ENCODE measurements around the gene GYS1. TPM values are rescaled to one million over a fixed set of nuclear protein-coding genes. Genes with fewer than 3 reads are reported as not detected.
"Not testable (repeated sequence)": the region's sequence is repeated elsewhere in the genome, so short reads cannot be mapped to it uniquely, and the experiment has no call there.

Gene GYS1
- total RNA-seq, 1 donor from 2014 or later: 72.1 TPM

DNA sequence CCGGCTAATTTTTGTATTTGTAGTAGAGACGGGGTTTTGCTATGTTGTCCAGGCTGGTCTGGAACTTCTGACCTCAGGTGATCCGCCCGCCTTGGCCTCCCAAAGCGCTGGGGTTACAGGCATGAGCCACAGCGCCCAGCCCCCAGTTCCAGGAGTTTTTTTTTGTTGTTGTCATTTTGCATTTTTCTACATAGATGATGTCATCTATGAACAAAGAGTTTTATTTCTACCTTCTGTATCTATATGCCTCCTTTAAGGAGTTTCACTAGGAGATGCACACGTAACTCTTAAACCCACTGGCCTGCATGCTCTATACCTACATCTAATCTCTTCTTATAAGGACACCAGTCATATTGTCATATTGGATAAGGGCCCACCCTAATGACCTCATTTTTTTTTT is 54.9 kb downstream of the GYS1 start:
- no peak for DNase-seq (ENCODE audit: low read depth)

DNA sequence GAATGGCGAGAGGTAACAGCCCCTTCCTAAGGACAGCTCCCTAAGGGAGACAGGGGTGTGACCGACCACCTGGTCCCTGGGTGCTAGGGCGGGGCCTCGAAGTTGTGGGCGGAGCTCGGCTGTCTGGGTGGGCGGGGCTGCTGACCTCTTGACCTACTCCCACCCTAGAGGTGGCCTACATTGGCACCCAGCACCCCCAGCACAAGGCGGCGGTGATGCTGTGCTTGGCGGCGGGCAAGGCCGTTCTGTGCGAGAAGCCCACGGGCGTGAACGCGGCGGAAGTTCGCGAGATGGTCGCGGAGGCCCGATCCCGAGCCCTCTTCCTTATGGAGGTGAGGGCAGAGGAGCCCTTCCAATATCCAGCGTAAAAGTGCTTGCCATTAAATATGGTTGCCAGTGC is 57.2 kb downstream of the GYS1 start:
- no peak for DNase-seq (ENCODE audit: low read depth)

DNA sequence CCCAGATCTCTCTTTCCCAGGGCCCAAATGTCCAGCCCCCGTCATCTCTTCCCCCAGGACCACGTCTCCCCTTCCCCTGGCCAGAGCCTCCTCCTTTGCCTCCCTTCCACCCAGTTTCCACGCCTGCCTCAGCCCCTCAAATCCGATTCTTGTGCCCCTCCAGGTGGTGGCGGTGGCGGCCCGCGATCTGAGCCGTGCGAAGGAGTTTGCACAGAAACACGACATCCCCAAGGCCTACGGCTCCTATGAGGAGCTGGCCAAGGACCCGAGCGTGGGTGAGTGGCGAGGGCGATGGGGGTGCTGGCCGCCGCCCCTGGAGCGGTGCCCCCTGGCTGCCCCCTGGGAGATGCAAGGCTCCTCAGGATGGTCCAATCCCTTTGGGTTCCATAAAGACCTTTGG is 58.3 kb downstream of the GYS1 start:
- no peak for DNase-seq (ENCODE audit: low read depth)

DNA sequence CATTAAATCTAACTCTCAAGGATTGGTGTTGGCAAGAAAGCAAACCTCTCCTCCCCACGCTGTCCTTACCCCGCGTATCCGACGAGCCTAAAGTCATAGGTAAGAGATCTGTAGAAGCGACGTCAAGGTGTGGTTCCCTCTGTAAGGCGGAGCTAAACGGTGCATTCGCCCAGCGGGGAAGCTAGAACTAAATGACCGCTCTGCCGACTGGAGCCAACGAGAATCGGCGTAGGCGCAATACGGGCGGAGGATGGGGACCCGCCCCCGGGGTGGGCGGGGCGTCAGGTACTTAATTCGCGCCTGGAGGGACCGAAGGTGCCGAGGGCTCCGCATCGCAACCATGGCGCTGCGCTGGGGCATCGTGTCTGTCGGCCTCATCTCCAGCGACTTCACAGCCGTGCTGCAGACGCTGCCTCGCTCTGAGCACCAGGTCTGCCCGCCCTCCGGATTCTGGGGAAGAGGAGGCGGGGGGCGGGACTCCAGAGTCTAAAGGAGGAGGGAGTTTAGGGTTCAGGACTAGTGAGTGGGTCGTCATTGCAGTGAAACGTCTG is 59.7 kb downstream of the GYS1 start, which contains the start of gene DHDH:
TSS of gene DHDH (plus strand) at position 318 of the 551 bp plus-strand sequence. CDS start at position 341, 23 bp downstream.
- peak; percentile 71 for DNase-seq (ENCODE audit: low read depth)

DNA sequence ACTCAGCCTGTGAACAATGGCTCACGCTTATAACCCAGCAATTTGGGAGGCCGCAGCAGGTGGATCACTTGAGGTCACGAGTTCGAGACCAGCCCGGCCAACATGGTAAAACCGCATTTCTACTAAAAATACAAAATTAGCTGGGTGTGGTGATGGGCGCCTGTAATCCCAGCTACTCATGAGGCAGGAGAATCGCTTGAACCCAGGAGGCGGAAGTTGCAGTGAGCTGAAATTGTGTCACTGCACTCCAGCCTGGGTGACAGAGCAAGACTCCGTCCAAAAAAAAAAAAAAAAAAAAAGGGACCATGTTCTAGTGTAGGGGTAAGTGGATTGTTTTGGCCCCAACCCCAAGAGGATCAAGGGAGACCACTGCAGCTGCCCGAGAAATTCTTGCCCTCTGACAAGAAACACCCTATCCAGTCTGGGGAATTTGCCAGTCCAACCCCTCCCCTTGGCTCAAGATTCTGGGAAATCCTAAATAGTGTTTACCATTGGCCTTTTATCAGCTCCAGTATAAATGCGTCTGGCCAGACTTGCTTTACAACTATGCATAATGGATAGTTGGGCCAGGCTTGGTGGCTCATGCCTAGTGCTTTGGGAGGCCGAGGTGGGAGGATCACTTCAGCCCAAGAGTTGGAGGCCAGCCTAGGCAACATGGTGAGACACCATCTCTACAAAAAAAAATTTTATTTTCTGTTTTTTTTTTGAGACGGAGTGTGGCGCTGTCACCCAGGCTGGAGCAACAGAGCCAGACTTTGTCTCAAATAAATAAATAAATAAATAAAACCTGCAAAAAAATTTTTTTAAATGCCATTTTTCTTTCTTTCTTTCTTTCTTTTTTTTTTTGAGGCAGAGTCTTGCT is 64.7 kb downstream of the GYS1 start:
- DNase-seq (ENCODE audit: low read depth): no peak

DNA sequence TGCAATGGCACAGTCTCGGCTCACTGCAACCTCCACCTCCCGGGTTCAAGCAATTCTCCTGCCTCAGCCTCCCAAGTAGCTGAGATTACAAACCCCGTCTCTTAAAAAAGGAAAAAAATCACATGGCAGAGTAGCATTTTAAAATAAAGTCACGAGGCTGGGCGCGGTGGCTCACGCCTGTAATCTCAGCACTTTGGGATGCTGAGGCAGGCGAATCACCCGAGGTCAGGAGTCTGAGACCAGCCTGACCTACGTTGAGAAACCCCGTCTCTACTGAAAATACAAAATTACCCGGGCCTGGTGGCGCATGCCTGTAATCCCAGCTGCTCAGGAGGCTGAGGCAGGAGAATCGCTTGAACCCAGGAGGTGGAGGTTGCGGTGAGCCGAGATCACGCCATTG is 65.4 kb downstream of the GYS1 start:
- not testable (repeated sequence) for DNase-seq (ENCODE audit: low read depth)

DNA sequence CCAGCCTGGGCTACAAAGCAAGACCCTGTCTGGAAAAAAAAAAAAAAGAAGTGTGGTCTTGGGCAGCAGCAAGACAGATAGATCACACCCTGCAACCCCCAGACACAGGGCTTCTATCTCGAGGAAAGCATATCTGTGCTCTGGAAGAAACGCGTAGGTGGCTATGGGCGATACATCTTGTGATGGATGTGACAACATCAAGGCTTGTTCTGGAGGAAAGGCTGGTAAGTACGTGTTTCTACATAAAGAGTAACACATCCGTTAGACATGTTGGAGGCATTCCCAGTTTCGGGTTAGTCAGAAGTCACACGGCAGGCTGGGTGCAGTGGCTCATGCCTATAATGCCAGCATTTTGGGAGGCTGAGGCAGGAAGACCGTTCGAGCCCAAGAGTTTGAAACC is 66.2 kb downstream of the GYS1 start:
- DNase-seq (ENCODE audit: low read depth): peak; percentile 96

DNA sequence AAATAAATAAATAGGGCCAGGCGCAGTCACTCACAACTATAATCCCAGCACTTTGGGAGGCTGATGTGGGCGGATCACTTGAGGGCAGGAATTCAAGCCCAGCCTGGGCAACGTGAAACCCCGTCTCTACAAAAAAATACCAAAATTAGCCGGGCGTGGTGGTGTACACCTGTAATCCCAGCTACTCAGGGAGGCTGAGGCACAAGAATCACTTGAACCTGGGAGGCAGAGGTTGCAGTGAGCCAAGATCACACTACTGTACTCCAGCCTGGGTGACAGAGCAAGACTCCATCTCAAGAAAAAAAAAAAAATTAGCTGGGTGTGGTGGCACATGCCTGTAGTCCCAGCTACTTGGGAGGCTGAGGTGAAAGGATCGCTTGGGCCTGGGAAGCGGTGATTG is 67.2 kb downstream of the GYS1 start:
- not testable (repeated sequence) for DNase-seq (ENCODE audit: low read depth)

DNA sequence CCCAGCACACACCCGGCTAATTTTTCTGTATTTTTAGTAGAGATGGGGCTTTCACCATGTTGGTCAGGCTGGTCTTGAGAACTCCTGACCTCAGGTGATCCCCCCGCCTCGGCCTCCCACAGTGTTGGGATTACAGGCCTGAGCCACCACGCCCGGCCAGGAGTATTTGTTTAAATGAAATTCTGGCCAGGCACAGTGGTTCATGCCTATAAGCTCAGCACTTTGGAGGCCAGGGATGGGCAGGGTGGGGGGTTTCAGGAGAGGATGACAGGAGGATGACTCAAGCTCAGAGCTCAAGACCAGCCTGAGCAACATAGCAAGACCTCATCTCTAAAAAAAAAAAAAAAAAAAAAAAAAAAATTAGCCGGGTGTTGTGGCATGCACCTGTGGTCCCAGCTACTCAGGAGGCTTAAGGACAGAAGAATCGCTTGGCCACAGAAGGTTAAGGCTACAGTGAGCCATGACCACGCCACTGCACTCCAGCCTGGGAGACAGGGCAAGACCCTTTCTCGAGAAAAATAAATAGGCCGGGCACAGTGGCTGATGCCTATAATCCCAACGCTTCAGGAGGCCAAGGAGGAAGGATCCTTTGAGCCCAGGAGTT is 67.8 kb downstream of the GYS1 start:
- peak; percentile 74 for DNase-seq (ENCODE audit: low read depth)

DNA sequence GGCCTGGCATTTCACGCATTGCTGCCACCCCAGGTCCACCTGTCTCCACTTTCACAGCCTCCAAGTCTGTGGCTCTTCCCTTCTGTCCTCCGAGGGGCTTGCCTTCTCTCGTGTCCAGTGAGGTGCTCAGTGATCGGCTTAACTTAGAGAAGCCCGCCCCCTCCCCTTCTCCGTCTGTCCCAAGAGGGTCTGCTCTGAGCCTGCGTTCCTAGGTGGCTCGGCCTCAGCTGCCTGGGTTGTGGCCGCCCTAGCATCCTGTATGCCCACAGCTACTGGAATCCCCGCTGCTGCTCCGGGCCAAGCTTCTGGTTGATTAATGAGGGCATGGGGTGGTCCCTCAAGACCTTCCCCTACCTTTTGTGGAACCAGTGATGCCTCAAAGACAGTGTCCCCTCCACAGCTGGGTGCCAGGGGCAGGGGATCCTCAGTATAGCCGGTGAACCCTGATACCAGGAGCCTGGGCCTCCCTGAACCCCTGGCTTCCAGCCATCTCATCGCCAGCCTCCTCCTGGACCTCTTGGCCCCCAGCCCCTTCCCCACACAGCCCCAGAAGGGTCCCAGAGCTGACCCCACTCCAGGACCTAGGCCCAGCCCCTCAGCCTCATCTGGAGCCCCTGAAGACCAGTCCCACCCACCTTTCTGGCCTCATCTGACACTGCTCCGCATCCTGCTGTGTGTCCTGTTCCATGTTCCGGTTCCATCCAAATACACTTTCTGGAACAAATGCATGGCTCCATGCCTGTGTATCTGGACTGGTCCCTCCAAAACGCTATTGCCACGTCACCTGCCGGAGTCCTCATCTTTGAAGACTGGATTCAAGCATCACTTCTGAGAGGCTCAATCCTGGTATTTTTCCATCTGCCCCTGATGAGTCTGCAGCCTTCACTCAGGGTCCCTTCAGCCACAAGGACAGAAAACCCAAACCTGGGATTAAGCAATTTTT is 70.3 kb downstream of the GYS1 start:
- no peak for DNase-seq (ENCODE audit: low read depth)

DNA sequence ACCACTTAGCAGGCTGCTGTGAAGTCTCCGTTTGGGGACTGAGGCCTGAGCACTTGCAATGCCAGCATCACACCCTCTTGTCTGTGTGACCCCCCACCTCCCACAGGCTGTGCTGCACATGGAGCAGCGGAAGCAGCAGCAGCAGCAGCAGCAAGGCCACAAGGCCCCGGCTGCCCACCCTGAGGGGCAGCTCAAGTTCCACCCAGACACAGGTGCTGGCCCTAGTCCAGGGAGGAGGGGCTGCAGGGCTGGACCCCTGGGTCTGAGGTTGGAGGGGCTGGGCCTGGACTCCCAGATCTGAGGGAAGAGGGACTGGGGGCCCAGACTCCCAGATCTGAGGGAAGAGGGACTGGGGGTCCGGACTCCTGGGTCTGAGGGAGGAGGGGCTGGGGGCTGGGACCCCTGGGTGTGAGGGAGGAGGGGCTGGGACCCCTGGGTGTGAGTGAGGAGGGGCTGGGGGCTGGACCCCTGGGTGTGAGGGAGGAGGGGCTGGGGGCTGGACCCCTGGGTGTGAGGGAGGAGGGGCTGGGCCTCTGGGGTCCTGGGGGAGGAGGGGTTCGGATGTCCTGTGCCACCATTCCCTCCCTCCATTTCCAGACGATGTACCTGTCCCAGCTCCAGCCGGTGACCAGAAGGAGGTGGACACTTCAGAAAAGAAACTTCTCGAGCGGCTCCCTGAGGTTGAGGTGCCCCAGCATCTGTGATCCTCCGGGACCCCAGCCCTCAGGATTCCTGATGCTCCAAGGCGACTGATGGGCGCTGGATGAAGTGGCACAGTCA is 71.2 kb downstream of the GYS1 start:
- DNase-seq (ENCODE audit: low read depth): no peak

DNA sequence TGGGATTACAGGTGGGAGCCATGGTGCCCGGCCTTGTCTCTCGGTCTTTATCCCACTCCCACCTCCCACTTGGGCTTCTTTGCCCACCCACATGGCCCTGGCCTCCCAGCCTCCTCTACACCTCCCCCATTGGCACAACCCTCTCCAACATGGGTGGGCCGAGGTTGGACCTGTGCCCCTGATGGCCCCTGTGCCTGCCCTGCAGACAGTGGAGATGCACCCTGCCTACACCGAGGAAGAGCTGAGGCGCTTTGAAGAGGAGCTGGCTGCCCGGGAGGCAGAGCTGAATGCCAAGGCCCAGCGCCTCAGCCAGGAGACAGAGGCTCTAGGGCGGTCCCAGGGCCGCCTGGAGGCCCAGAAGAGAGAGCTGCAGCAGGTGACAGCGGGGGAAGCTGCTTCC is 72.2 kb downstream of the GYS1 start:
- no peak for DNase-seq (ENCODE audit: low read depth)

DNA sequence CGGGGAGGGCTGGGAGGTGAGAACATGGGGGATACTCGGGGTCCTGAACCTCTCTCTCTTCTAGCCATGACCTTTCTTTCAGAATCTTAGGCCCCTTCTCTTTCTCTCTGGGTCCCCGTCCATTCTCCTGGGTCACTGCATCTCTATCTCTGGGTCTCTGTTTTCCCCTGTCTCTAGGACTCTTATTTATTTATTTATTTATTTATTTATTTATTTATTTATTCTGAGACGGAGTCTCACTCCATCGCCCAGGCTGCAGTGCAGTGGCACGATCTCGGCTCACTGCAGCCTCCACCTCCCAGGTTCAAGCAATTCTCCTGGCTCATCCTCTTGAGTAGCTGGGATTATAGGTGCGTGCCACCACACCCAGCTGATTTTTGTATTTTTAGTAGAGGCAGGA is 73.8 kb downstream of the GYS1 start:
- DNase-seq (ENCODE audit: low read depth): not testable (repeated sequence)

DNA sequence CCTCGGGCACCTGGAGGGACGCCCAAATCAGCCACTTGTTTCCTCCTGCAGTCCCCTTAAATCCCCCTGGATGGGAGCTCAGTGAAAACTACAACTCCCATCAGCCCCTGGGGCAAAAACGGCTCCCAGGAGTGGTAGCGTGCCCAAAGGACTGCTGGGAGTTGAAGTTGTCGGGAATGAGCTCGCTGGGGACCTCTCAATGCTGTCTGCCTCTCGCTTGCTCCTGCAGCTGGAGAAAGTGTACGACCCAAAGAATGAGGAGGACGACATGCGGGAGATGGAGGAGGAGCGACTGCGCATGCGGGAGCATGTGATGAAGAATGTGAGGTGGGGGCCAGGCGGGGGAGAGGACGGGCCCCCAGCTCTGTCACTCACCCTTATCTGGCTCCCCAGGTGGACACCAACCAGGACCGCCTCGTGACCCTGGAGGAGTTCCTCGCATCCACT is 74.3 kb downstream of the GYS1 start:
- no peak for DNase-seq (ENCODE audit: low read depth)

Other genes starting within 250 kb of the GYS1 start
- not detected in 2 replicates for gene IZUMO1, start 246.4 kb downstream of the GYS1 start, total RNA-seq
- gene FUT1, start 240.7 kb downstream of the GYS1 start, total RNA-seq: 0.05 and 3.0 TPM in 2 replicates
- not detected in 2 replicates for gene FGF21, start 237.8 kb downstream of the GYS1 start, total RNA-seq
- gene BCAT2, start 182.3 kb downstream of the GYS1 start, total RNA-seq: 27.2 and 37.3 TPM in 2 replicates
- 0.60 and 1.7 TPM in 2 replicates for gene HSD17B14, start 156.8 kb downstream of the GYS1 start, total RNA-seq
- gene PLEKHA4, start 124.7 kb downstream of the GYS1 start, total RNA-seq: 6.8 and 14.4 TPM in 2 replicates
- 28.1 and 29.9 TPM in 2 replicates for gene PPP1R15A, start 120.9 kb downstream of the GYS1 start, total RNA-seq
- gene TULP2, start 94.6 kb downstream of the GYS1 start, total RNA-seq: 0.10 TPM in 1 of 2 replicates, not detected in the other
- 100 and 287 TPM in 2 replicates for gene NUCB1, start 93.0 kb downstream of the GYS1 start, total RNA-seq
- gene DHDH, start 59.6 kb downstream of the GYS1 start, total RNA-seq: 0.10 and 1.7 TPM in 2 replicates
- gene BAX, start 38.4 kb downstream of the GYS1 start, total RNA-seq: 101 and 135 TPM in 2 replicates
- gene FTL, start 28.0 kb downstream of the GYS1 start, total RNA-seq: 1,420 and 1,436 TPM in 2 replicates
- gene RUVBL2, start 578 bp upstream of the GYS1 start, total RNA-seq: 170 and 313 TPM in 2 replicates
- 0.25 TPM in 1 of 2 replicates, not detected in the other for gene LHB, start 23.8 kb upstream of the GYS1 start, total RNA-seq
- gene CGB3, start 31.0 kb upstream of the GYS1 start, total RNA-seq: not detected in 2 replicates
- gene CGB2, start 38.6 kb upstream of the GYS1 start, total RNA-seq: 1.0 TPM in 1 of 2 replicates, not detected in the other
- 1.4 TPM in 1 of 2 replicates, not detected in the other for gene CGB1, start 43.6 kb upstream of the GYS1 start, total RNA-seq
- not detected in 2 replicates for gene CGB5, start 50.5 kb upstream of the GYS1 start, total RNA-seq
- 1.2 TPM in 1 of 2 replicates, not detected in the other for gene CGB8, start 55.8 kb upstream of the GYS1 start, total RNA-seq
- gene CGB7, start 64.4 kb upstream of the GYS1 start, total RNA-seq: 0.25 and 0.35 TPM in 2 replicates
- 0.25 and 0.52 TPM in 2 replicates for gene NTF4, start 71.5 kb upstream of the GYS1 start, total RNA-seq
- gene KCNA7, start 79.4 kb upstream of the GYS1 start, total RNA-seq: not detected in 2 replicates
- 82.8 and 138 TPM in 2 replicates for gene SNRNP70, start 92.1 kb upstream of the GYS1 start, total RNA-seq
- 2.5 and 7.5 TPM in 2 replicates for gene LIN7B, start 121.1 kb upstream of the GYS1 start, total RNA-seq
- gene C19orf73, start 125.8 kb upstream of the GYS1 start, total RNA-seq: 0.45 TPM in 1 of 2 replicates, not detected in the other
- 2.6 and 3.6 TPM in 2 replicates for gene PPFIA3, start 126.2 kb upstream of the GYS1 start, total RNA-seq
- gene HRC, start 162.1 kb upstream of the GYS1 start, total RNA-seq: not detected in 2 replicates
- 15.3 and 30.4 TPM in 2 replicates for gene TRPM4, start 164.5 kb upstream of the GYS1 start, total RNA-seq